ENCODE data around the gene LRRK1. TPM values are rescaled to one million over a fixed set of nuclear protein-coding genes. Genes with fewer than 3 reads are reported as not detected.

Gene LRRK1
- 6.6 and 9.0 TPM in 2 replicates for total RNA-seq

GRCh38 chr15:100918690-100919480 is at the start of gene LRRK1:
TSS of gene LRRK1 (plus strand) at chr15:100919357. CDS start at chr15:100924633, 5,276 bp downstream.
- Histone ChIP-seq H3K27me3 (ENCODE audit: control insufficient read depth, insufficient read depth, low read length) (no peaks in the 10 kb centered on the region), H3K4me3 (ENCODE audit: low read depth, low read length) (peak within 1 kb of the TSS; percentile 60), H3K36me3 (ENCODE audit: control insufficient read depth, insufficient read depth, low read length) (no peaks in the 10 kb centered on the region)
- DNase-seq (ENCODE audit: low read depth), result no peak
- TF ChIP-seq CTCF (IDR thresholded peaks at IDR 0.05; ENCODE audit: insufficient read depth, low read length, poor library complexity, severe bottlenecking), result no peak

GRCh38 chr15:100873029-100873677 is 46.0 kb upstream of the LRRK1 start:
- TF ChIP-seq CTCF (IDR thresholded peaks at IDR 0.05; ENCODE audit: insufficient read depth, low read length, poor library complexity, severe bottlenecking), result peak; percentile 87
- no peak overlapping the region for H3K4me3 ChIP-seq (ENCODE audit: low read depth, low read length)
- peak; percentile 72 for DNase-seq (ENCODE audit: low read depth)
- H3K36me3 ChIP-seq (ENCODE audit: control insufficient read depth, insufficient read depth, low read length), result no peaks in the 10 kb centered on the region
- no peaks in the 10 kb centered on the region for H3K27me3 ChIP-seq (ENCODE audit: control insufficient read depth, insufficient read depth, low read length)

- DNase-seq (ENCODE audit: low read depth), result no peak
- H3K27me3 ChIP-seq (ENCODE audit: control insufficient read depth, insufficient read depth, low read length), result no peaks in the 10 kb centered on the region
- H3K36me3 ChIP-seq (ENCODE audit: control insufficient read depth, insufficient read depth, low read length), result no peaks in the 10 kb centered on the region
These were observed 43.7 kb upstream of the LRRK1 start for GRCh38 chr15:100875495-100875894.

GRCh38 chr15:100875976-100876375 is 43.2 kb upstream of the LRRK1 start:
- no peak for TF ChIP-seq CTCF (IDR thresholded peaks at IDR 0.05; ENCODE audit: insufficient read depth, low read length, poor library complexity, severe bottlenecking)
- H3K4me3 ChIP-seq (ENCODE audit: low read depth, low read length), result no peak overlapping the region
- no peaks in the 10 kb centered on the region for H3K36me3 ChIP-seq (ENCODE audit: control insufficient read depth, insufficient read depth, low read length)
- DNase-seq (ENCODE audit: low read depth), result no peak
- H3K27me3 ChIP-seq (ENCODE audit: control insufficient read depth, insufficient read depth, low read length), result no peaks in the 10 kb centered on the region

More at GRCh38 chr15:100875495-100875894, 43.7 kb upstream of the LRRK1 start:
- no peak for TF ChIP-seq CTCF (IDR thresholded peaks at IDR 0.05; ENCODE audit: insufficient read depth, low read length, poor library complexity, severe bottlenecking)
- no peak overlapping the region for H3K4me3 ChIP-seq (ENCODE audit: low read depth, low read length)

GRCh38 chr15:100877551-100877950 is 41.6 kb upstream of the LRRK1 start:
- Histone ChIP-seq H3K36me3 (ENCODE audit: control insufficient read depth, insufficient read depth, low read length) (no peaks in the 10 kb centered on the region), H3K27me3 (ENCODE audit: control insufficient read depth, insufficient read depth, low read length) (no peaks in the 10 kb centered on the region), H3K4me3 (ENCODE audit: low read depth, low read length) (no peak overlapping the region)
- no peak for DNase-seq (ENCODE audit: low read depth)
- TF ChIP-seq CTCF (IDR thresholded peaks at IDR 0.05; ENCODE audit: insufficient read depth, low read length, poor library complexity, severe bottlenecking), result no peak

All from kidney epithelial cell (primary cell).